HCT116 (cell line): Measurements from ENCODE around the gene IGSF21. TPM values are rescaled to one million over a fixed set of nuclear protein-coding genes. Genes with fewer than 3 reads are reported as not detected.

ENCODE experiments used
- ATAC-seq: fragments of 200-7000 bp; cut with Tn5 transposase; 2 replicates; pipeline ENCODE4 v1.9.1; 2020; ENCODE audit warnings: mild to moderate bottlenecking, moderate library complexity
- BruUV-seq: library from RNA; stranded (reverse); fragments of 400-500 nt; replicated peaks from 2 replicates; lab custom pipeline; 2021; lab: Mats Ljungman, UMichigan
- CTCF ChIA-PET: fragments of 300-600 bp; sonication (Branson Sonifier 250); formaldehyde crosslinking; loops from one replicate; lab custom pipeline; 2021; ENCODE audit warnings: antibody characterized with exemption; lab: Charles Lee
- POLR2A ChIA-PET: fragments of 300-600, 350-600 bp; sonication (Branson Sonifier 250); formaldehyde crosslinking; loops from one replicate; lab custom pipeline; 2021; ENCODE audit warnings: antibody characterized with exemption; lab: Charles Lee
- RAD21 ChIA-PET, 2 experiments: fragments of 300-600 bp; sonication (Branson Sonifier 250); formaldehyde crosslinking; loops; one replicate each; lab custom pipeline; 2023; ENCODE audit warnings: low total read pairs in 2 of 2; ENCODE audit not compliant: uncharacterized antibody in 2 of 2, unreplicated experiment in 2 of 2, low non-redundant PET in 1 of 2; lab: Charles Lee
- DNase-seq: peaks from one replicate; pipeline ENCODE4 v3.0.0-alpha.2; 2010; ENCODE audit warnings: low read depth, low spot score
- H2AFZ ChIP-seq: fragments of 200-600 bp; shearing (Covaris generic), sonication (generic); 2 replicates; pipeline ENCODE4 v1.6.1; 2017; ENCODE audit warnings: low read depth, mixed run types, mixed read lengths, antibody characterized with exemption, low read length; ENCODE audit not compliant: poor library complexity, severe bottlenecking
- H3K27ac ChIP-seq: 2 replicates; pipeline ENCODE4 v1.5.1; 2012; ENCODE audit warnings: low read depth, low read length
- H3K27me3 ChIP-seq: fragments of 200-600 bp; sonication (generic); 2 replicates; pipeline ENCODE4 v1.6.1; 2016; ENCODE audit warnings: mixed run types, low read length, mixed read lengths; ENCODE audit not compliant: insufficient read depth
- H3K36me3 ChIP-seq, 2 experiments: fragments of 200-500 bp in 1 of 2; fragments of 200-600 bp in 1 of 2; sonication (Bioruptor generic) in 1 of 2; sonication (generic) in 1 of 2; 2 replicates each; pipeline versions ENCODE4 v1.5.1 to v1.6.1; 2014 to 2016; ENCODE audit warnings: low read length in 2 of 2, inconsistent platforms in 1 of 2, mixed read lengths in 1 of 2, mixed run types in 1 of 2; ENCODE audit not compliant: insufficient read depth in 2 of 2, control insufficient read depth in 1 of 2
- H3K4me1 ChIP-seq, 2 experiments: fragments of 200-600 bp in 1 of 2; sonication (generic) in 1 of 2; 2 replicates each; pipeline versions ENCODE4 v1.5.1 to v1.6.1; 2012 to 2017; ENCODE audit warnings: low read length in 2 of 2, inconsistent platforms in 1 of 2, mild to moderate bottlenecking in 1 of 2, mixed read lengths in 1 of 2, mixed run types in 1 of 2, moderate library complexity in 1 of 2; ENCODE audit not compliant: insufficient read depth in 2 of 2, control insufficient read depth in 1 of 2
- H3K4me2 ChIP-seq: fragments of 200-600 bp; sonication (generic); 2 replicates; pipeline ENCODE4 v1.6.1; 2017; ENCODE audit warnings: mixed run types, low read length, mixed read lengths
- H3K4me3 ChIP-seq, 2 experiments: fragments of 200-600 bp in 1 of 2; sonication (generic) in 1 of 2; replicated peaks in 1 of 2; 2 replicates each; pipeline ENCODE4 v1.5.1; 2011 to 2016; ENCODE audit warnings: low read length in 2 of 2, control low read depth in 1 of 2, low read depth in 1 of 2, mild to moderate bottlenecking in 1 of 2, mixed read lengths in 1 of 2, mixed run types in 1 of 2
- H3K79me2 ChIP-seq: fragments of 200-600 bp; sonication (generic); 2 replicates; pipeline ENCODE4 v1.6.1; 2017; ENCODE audit warnings: mild to moderate bottlenecking, mixed run types, low read length, moderate library complexity, mixed read lengths; ENCODE audit not compliant: insufficient read depth
- H3K9ac ChIP-seq: fragments of 200-600 bp; sonication (generic); 2 replicates; pipeline ENCODE4 v1.6.1; 2016; ENCODE audit warnings: low read length, mixed read lengths
- H3K9me2 ChIP-seq: fragments of 200-600 bp; sonication (generic), shearing (Covaris generic); 2 replicates; pipeline ENCODE4 v1.6.1; 2017; ENCODE audit warnings: mixed run types, mild to moderate bottlenecking, moderate library complexity; ENCODE audit not compliant: insufficient read depth
- H3K9me3 ChIP-seq, 2 experiments: fragments of 200-500 bp in 1 of 2; fragments of 200-600 bp in 1 of 2; sonication (Bioruptor generic) in 1 of 2; sonication (generic) in 1 of 2; 2 replicates each; pipeline ENCODE4 v1.6.1; 2014 to 2017; ENCODE audit warnings: low read length in 2 of 2, mixed read lengths in 2 of 2, inconsistent platforms in 1 of 2, low read depth in 1 of 2, mild to moderate bottlenecking in 1 of 2, mixed run types in 1 of 2, moderate library complexity in 1 of 2; ENCODE audit not compliant: control insufficient read depth in 1 of 2, insufficient read depth in 1 of 2
- H4K20me1 ChIP-seq: fragments of 200-600 bp; sonication (generic), shearing (Covaris generic); 2 replicates; pipeline ENCODE4 v1.6.1; 2017; ENCODE audit warnings: mixed run types, mild to moderate bottlenecking, moderate library complexity; ENCODE audit not compliant: insufficient read depth
- CBX3 ChIP-seq: IDR thresholded peaks from 2 replicates; pipeline ENCODE4 v1.6.1; 2012; ENCODE audit warnings: low read depth
- CEBPB ChIP-seq: IDR thresholded peaks from 2 replicates; pipeline ENCODE4 v1.6.1; 2012; ENCODE audit warnings: low read depth
- EGR1 ChIP-seq: IDR thresholded peaks from 2 replicates; pipeline ENCODE4 v1.6.1; 2012; ENCODE audit warnings: low read depth
- ELF1 ChIP-seq: IDR thresholded peaks from 2 replicates; pipeline ENCODE4 v1.6.1; 2012; ENCODE audit warnings: low read depth, borderline replicate concordance
- EZH2phosphoT487 ChIP-seq: fragments of 200-600 bp; IDR thresholded peaks from 2 replicates; pipeline ENCODE4 v1.6.1; 2018; ENCODE audit warnings: antibody characterized with exemption, borderline replicate concordance
- MAX ChIP-seq: IDR thresholded peaks from 2 replicates; pipeline ENCODE4 v1.6.1; 2012
- POLR2AphosphoS5 ChIP-seq: IDR thresholded peaks from 2 replicates; pipeline ENCODE4 v1.6.1; 2011; ENCODE audit warnings: mild to moderate bottlenecking, low read depth, low read length, moderate library complexity
- RAD21 ChIP-seq: IDR thresholded peaks from 2 replicates; pipeline ENCODE4 v1.6.1; 2012; ENCODE audit warnings: low read depth, mild to moderate bottlenecking
- REST ChIP-seq: IDR thresholded peaks from 2 replicates; pipeline ENCODE4 v1.6.1; 2012; ENCODE audit warnings: low read depth
- SIN3A ChIP-seq: IDR thresholded peaks from 2 replicates; pipeline ENCODE4 v1.6.1; 2012; ENCODE audit warnings: low read depth
- SP1 ChIP-seq: IDR thresholded peaks from 2 replicates; pipeline ENCODE4 v1.6.1; 2012; ENCODE audit warnings: low read depth
- TCF7L2 ChIP-seq: IDR thresholded peaks from 2 replicates; pipeline ENCODE4 v1.7.0; 2011; ENCODE audit warnings: borderline replicate concordance, inconsistent platforms; ENCODE audit not compliant: insufficient read depth, insufficient read length; ENCODE audit errors: extremely low read depth
- YY1 ChIP-seq: IDR thresholded peaks from 2 replicates; pipeline ENCODE4 v1.6.1; 2011; ENCODE audit warnings: low read length, low read depth, moderate library complexity, mild to moderate bottlenecking; ENCODE audit not compliant: insufficient replicate concordance; ENCODE audit errors: extremely low read depth
- ZFX ChIP-seq: fragments of 450-650 bp; IDR thresholded peaks from 2 replicates; pipeline ENCODE4 v1.6.1; 2017
- ZNF274 ChIP-seq: fragments of 200-500 bp; sonication (Bioruptor generic); IDR thresholded peaks from 2 replicates; pipeline ENCODE4 v1.6.1; 2014; ENCODE audit warnings: mild to moderate bottlenecking, low read depth, low read length, inconsistent platforms
- intact Hi-C: fragments of 100-400 bp; cut with micrococcal nuclease; formaldehyde crosslinking; loops from 2 replicates; pipeline ENCODE4 v1.10.0; 2022
- total RNA-seq: library from RNA; stranded (reverse); gene quantifications from one replicate; pipeline ENCODE4 v1.2.1, GENCODE V29; 2021; ENCODE audit not compliant: unreplicated experiment
- TF ChIP-seq, protein P1 (sequence below): IDR thresholded peaks from 2 replicates; pipeline ENCODE4 v1.6.1; 2011; ENCODE audit warnings: mild to moderate bottlenecking, low read length, moderate library complexity; ENCODE audit not compliant: insufficient replicate concordance; ENCODE audit errors: extremely low read depth
- TF ChIP-seq, protein P2 (sequence below): IDR thresholded peaks from 2 replicates; pipeline ENCODE4 v1.6.1; 2012

Gene IGSF21
- total RNA-seq, 1 experiment from 2014 or later: not detected

DNA sequence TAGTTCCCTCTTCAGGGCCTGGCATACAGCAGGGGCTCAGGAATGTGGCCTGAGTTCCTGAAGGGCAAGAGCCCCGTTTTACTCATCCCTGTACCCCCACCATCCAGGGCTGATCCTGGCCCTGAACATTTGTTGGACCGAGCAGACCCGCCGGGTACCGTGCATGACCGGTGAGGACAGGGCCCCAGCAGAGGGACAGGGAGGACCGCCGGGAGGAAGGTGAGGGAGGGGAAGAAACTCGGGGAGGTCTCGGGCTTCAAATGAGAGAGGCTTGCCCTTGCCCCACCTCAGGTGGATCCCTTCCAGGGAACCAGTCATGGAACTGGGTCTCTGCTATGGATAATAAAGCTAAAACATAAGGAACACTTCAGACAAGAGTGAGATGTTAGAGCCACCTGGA lies 205.4 kb downstream of the IGSF21 start:
- CTCF ChIA-PET: interaction anchor here (1.4 kb wide), 1 partner anchor 10 kb away, joined by 4 read pairs; no protein-coding TSS in a partner anchor
- no peak for ATAC-seq
- TF ChIP-seq, protein P1, sequence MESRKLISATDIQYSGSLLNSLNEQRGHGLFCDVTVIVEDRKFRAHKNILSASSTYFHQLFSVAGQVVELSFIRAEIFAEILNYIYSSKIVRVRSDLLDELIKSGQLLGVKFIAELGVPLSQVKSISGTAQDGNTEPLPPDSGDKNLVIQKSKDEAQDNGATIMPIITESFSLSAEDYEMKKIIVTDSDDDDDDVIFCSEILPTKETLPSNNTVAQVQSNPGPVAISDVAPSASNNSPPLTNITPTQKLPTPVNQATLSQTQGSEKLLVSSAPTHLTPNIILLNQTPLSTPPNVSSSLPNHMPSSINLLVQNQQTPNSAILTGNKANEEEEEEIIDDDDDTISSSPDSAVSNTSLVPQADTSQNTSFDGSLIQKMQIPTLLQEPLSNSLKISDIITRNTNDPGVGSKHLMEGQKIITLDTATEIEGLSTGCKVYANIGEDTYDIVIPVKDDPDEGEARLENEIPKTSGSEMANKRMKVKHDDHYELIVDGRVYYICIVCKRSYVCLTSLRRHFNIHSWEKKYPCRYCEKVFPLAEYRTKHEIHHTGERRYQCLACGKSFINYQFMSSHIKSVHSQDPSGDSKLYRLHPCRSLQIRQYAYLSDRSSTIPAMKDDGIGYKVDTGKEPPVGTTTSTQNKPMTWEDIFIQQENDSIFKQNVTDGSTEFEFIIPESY: no peak
- no peak for TF ChIP-seq CEBPB
- TF ChIP-seq REST: no peak
- TF ChIP-seq, protein P2, sequence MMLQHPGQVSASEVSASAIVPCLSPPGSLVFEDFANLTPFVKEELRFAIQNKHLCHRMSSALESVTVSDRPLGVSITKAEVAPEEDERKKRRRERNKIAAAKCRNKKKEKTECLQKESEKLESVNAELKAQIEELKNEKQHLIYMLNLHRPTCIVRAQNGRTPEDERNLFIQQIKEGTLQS: no peak
- no peak for TF ChIP-seq CBX3
- no peak for TF ChIP-seq MAX
- TF ChIP-seq SIN3A: no peak
- no peak for TF ChIP-seq ELF1
- no peak for TF ChIP-seq ZFX
- no peak for TF ChIP-seq SP1
- TF ChIP-seq TCF7L2: no peak
- no peak for TF ChIP-seq YY1
- no peak for TF ChIP-seq POLR2AphosphoS5
- TF ChIP-seq EGR1: no peak
- TF ChIP-seq RAD21: no peak
- TF ChIP-seq EZH2phosphoT487: no peak
- no peak for TF ChIP-seq ZNF274

More for the DNA sequence above, 205.4 kb downstream of the IGSF21 start:
- no peaks in the 10 kb centered on the region for H3K9me3 ChIP-seq
- BruUV-seq: no TSS peak
- H3K4me3 ChIP-seq: no peak overlapping the region
- H3K4me1 ChIP-seq: no peaks in the 10 kb centered on the region; a peak in 1 of 4 replicates
- H3K27ac ChIP-seq: no peak overlapping the region
- no peak overlapping the region for H3K4me2 ChIP-seq
- ChIA-PET POLR2A (no interaction called here), RAD21 (no interaction called here)
- H3K9me2 ChIP-seq: no peaks in the 10 kb centered on the region
- intact Hi-C loops: no loop called here
- no peak overlapping the region for H3K9ac ChIP-seq
- H3K36me3 ChIP-seq: no peaks in the 10 kb centered on the region
- H3K79me2 ChIP-seq: no peaks in the 10 kb centered on the region
- no peaks in the 10 kb centered on the region for H3K27me3 ChIP-seq
- no peaks in the 10 kb centered on the region for H4K20me1 ChIP-seq
- no peak overlapping the region for H2AFZ ChIP-seq
- no peak for DNase-seq
